HEK293 (cell line): ENCODE data around the gene COX8A.

Source experiments
- CTCF ChIP-seq: fragments of 450-650 bp; formaldehyde crosslinking; IDR thresholded peaks from 2 replicates; pipeline ENCODE4 v1.5.1; 2016; ENCODE audit warnings: missing biosample characterization, missing genetic modification characterization
- EGR2 ChIP-seq: fragments of 450-650 bp; formaldehyde crosslinking; IDR thresholded peaks from 2 replicates; pipeline ENCODE4 v1.5.1; 2016; ENCODE audit warnings: low read depth, missing biosample characterization, missing genetic modification characterization
- FEZF1 ChIP-seq: fragments of 450-650 bp; formaldehyde crosslinking; IDR thresholded peaks from 2 replicates; pipeline ENCODE4 v1.5.1; 2016; ENCODE audit warnings: missing biosample characterization, missing genetic modification characterization
- GLIS1 ChIP-seq: fragments of 450-650 bp; formaldehyde crosslinking; IDR thresholded peaks from 2 replicates; pipeline ENCODE4 v1.5.1; 2016; ENCODE audit warnings: missing biosample characterization, missing genetic modification characterization
- HIC1 ChIP-seq: fragments of 450-650 bp; formaldehyde crosslinking; IDR thresholded peaks from 2 replicates; pipeline ENCODE4 v1.5.1; 2016; ENCODE audit warnings: missing biosample characterization, missing genetic modification characterization
- SCRT1 ChIP-seq: fragments of 450-650 bp; formaldehyde crosslinking; IDR thresholded peaks from 2 replicates; pipeline ENCODE4 v1.5.1; 2016; ENCODE audit warnings: missing biosample characterization, missing genetic modification characterization, borderline replicate concordance
- TCF7L2 ChIP-seq: IDR thresholded peaks from 2 replicates; pipeline ENCODE4 v1.6.1; 2011; ENCODE audit warnings: low read depth, mild to moderate bottlenecking, inconsistent platforms, low read length, moderate library complexity, borderline replicate concordance
- ZBTB11 ChIP-seq: fragments of 450-650 bp; formaldehyde crosslinking; conservative IDR thresholded peaks from 2 replicates; pipeline ENCODE4 v1.5.1; 2016; ENCODE audit warnings: low read depth, missing biosample characterization, missing genetic modification characterization
- ZBTB48 ChIP-seq: fragments of 450-650 bp; formaldehyde crosslinking; IDR thresholded peaks from 2 replicates; pipeline ENCODE4 v1.5.1; 2016; ENCODE audit warnings: missing biosample characterization, missing genetic modification characterization
- ZFHX2 ChIP-seq: fragments of 450-650 bp; formaldehyde crosslinking; conservative IDR thresholded peaks from 2 replicates; pipeline ENCODE4 v1.5.1; 2016; ENCODE audit warnings: missing biosample characterization, missing genetic modification characterization
- ZNF18 ChIP-seq: fragments of 450-650 bp; formaldehyde crosslinking; IDR thresholded peaks from 2 replicates; pipeline ENCODE4 v1.5.1; 2016; ENCODE audit warnings: missing biosample characterization, missing genetic modification characterization
- ZNF24 ChIP-seq: fragments of 450-650 bp; formaldehyde crosslinking; IDR thresholded peaks from 2 replicates; pipeline ENCODE4 v1.5.1; 2016; ENCODE audit warnings: missing biosample characterization, missing genetic modification characterization
- ZNF341 ChIP-seq: fragments of 450-650 bp; formaldehyde crosslinking; IDR thresholded peaks from 2 replicates; pipeline ENCODE4; 2016; ENCODE audit warnings: low read depth, missing biosample characterization, missing genetic modification characterization
- ZNF362 ChIP-seq: fragments of 450-650 bp; formaldehyde crosslinking; IDR thresholded peaks from 2 replicates; pipeline ENCODE4 v1.5.1; 2016; ENCODE audit warnings: missing biosample characterization, missing genetic modification characterization
- ZNF366 ChIP-seq: fragments of 450-650 bp; formaldehyde crosslinking; conservative IDR thresholded peaks from 2 replicates; pipeline ENCODE4 v1.5.1; 2016; ENCODE audit warnings: missing biosample characterization, missing genetic modification characterization
- ZNF623 ChIP-seq: fragments of 450-650 bp; formaldehyde crosslinking; IDR thresholded peaks from 2 replicates; pipeline ENCODE4 v1.5.1; 2016; ENCODE audit warnings: missing biosample characterization, missing genetic modification characterization
- ZNF624 ChIP-seq: fragments of 450-650 bp; formaldehyde crosslinking; IDR thresholded peaks from 2 replicates; pipeline ENCODE4 v1.5.1; 2017; ENCODE audit warnings: missing biosample characterization, missing genetic modification characterization

COX8A gene

GRCh38 chr11:64007160-64007628, 32.8 kb downstream of the COX8A start (continued):
- TF ChIP-seq ZFHX2 (tag by site-specific recombination) = peak; percentile 58
- no peak for TF ChIP-seq FEZF1 (tag by site-specific recombination)
- 0 out of 2 replicates have a peak, but pooled peaks have one; percentile 33 for TF ChIP-seq ZBTB48 (tag by site-specific recombination)
- 0 out of 2 replicates have a peak, but pooled peaks have one; percentile 33 for TF ChIP-seq EGR2 (tag by site-specific recombination)
- peak; percentile 46 for TF ChIP-seq ZNF623 (tag by site-specific recombination)
- no peak for TF ChIP-seq TCF7L2
- no peak for TF ChIP-seq ZNF362
- 0 out of 2 replicates have a peak, but pooled peaks have one; percentile 17 for TF ChIP-seq HIC1 (tag by site-specific recombination)
- no peak for TF ChIP-seq SCRT1
- TF ChIP-seq ZNF366 (tag by site-specific recombination) = peak; percentile 57; the same call in 1 of the 2 replicates
- TF ChIP-seq ZNF624 (tag by site-specific recombination) = no peak
- peak; percentile 49 for TF ChIP-seq GLIS1
- TF ChIP-seq CTCF (tag by site-specific recombination) = 0 out of 2 replicates have a peak, but pooled peaks have one; percentile 36
- no peak for TF ChIP-seq ZNF18 (tag by site-specific recombination)
- TF ChIP-seq ZBTB11 (tag by site-specific recombination) = no peak
- no peak for TF ChIP-seq ZNF24
- peak; percentile 59; the same call in 1 of the 2 replicates for TF ChIP-seq ZNF341 (tag by site-specific recombination)
